HL-60 (cell line): ENCODE measurements around the gene NKD2.

Experiments used
- GABPA ChIP-seq: IDR thresholded peaks from 2 replicates; pipeline ENCODE4 v1.6.1; 2012; ENCODE audit warnings: low read depth
- POLR2AphosphoS5 ChIP-seq: IDR thresholded peaks from 2 replicates; pipeline ENCODE4 v1.6.1; 2012; ENCODE audit warnings: low read depth
- TF ChIP-seq, protein P1 (sequence below): IDR thresholded peaks from one replicate; pipeline ENCODE4 v1.5.1; 2011; ENCODE audit warnings: low read length, control low read depth, inconsistent platforms; ENCODE audit not compliant: insufficient read depth
- TF ChIP-seq, protein P2 (sequence below): IDR thresholded peaks from 2 replicates; pipeline ENCODE4 v1.6.1; 2012; ENCODE audit warnings: low read depth; ENCODE audit not compliant: insufficient replicate concordance

DNA sequence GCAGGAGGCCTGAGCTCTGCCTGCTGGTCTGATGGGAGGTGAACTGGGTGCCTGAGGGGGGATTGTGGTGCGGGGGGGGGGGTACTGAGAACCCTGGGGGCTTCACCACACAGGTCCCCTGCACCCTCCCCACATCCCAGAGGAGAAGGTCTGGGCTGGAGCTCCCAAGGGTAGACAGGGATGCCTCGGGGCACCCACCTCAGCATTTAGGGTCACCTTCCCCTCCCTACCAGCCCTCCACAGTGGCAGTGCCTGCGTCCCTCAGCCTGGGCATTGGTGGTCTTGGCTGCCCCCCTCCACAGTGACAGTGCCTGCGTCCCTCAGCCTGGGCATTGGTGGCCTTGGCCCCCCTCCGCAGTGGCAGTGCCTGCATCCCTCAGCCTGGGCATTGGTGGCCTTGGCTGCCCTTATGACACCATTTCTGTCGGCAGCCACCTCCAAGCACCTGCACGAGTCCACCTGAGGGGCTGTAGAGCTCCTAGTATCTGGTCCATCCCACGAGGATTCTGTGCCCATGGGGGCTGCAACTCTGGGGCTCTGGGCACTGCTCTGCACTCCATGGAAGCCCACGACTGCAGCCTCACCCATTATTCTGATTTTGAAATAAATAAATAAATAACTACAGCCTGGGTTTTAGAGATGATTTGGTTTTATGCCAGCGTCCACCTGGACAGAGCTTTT lies 21.5 kb downstream of the NKD2 start:
- TF ChIP-seq, protein P1, sequence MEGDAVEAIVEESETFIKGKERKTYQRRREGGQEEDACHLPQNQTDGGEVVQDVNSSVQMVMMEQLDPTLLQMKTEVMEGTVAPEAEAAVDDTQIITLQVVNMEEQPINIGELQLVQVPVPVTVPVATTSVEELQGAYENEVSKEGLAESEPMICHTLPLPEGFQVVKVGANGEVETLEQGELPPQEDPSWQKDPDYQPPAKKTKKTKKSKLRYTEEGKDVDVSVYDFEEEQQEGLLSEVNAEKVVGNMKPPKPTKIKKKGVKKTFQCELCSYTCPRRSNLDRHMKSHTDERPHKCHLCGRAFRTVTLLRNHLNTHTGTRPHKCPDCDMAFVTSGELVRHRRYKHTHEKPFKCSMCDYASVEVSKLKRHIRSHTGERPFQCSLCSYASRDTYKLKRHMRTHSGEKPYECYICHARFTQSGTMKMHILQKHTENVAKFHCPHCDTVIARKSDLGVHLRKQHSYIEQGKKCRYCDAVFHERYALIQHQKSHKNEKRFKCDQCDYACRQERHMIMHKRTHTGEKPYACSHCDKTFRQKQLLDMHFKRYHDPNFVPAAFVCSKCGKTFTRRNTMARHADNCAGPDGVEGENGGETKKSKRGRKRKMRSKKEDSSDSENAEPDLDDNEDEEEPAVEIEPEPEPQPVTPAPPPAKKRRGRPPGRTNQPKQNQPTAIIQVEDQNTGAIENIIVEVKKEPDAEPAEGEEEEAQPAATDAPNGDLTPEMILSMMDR, result no peak
- no peak for TF ChIP-seq GABPA
- TF ChIP-seq, protein P2, sequence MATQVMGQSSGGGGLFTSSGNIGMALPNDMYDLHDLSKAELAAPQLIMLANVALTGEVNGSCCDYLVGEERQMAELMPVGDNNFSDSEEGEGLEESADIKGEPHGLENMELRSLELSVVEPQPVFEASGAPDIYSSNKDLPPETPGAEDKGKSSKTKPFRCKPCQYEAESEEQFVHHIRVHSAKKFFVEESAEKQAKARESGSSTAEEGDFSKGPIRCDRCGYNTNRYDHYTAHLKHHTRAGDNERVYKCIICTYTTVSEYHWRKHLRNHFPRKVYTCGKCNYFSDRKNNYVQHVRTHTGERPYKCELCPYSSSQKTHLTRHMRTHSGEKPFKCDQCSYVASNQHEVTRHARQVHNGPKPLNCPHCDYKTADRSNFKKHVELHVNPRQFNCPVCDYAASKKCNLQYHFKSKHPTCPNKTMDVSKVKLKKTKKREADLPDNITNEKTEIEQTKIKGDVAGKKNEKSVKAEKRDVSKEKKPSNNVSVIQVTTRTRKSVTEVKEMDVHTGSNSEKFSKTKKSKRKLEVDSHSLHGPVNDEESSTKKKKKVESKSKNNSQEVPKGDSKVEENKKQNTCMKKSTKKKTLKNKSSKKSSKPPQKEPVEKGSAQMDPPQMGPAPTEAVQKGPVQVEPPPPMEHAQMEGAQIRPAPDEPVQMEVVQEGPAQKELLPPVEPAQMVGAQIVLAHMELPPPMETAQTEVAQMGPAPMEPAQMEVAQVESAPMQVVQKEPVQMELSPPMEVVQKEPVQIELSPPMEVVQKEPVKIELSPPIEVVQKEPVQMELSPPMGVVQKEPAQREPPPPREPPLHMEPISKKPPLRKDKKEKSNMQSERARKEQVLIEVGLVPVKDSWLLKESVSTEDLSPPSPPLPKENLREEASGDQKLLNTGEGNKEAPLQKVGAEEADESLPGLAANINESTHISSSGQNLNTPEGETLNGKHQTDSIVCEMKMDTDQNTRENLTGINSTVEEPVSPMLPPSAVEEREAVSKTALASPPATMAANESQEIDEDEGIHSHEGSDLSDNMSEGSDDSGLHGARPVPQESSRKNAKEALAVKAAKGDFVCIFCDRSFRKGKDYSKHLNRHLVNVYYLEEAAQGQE, result no peak
- no peak for TF ChIP-seq POLR2AphosphoS5
